K562 (cell line): ENCODE data around the gene FASTK. TPM values are rescaled to one million over a fixed set of nuclear protein-coding genes. Genes with fewer than 3 reads are reported as not detected.

ENCODE experiments used
- BRD9 ChIP-seq: fragments of 450-650 bp; IDR thresholded peaks from 2 replicates; pipeline ENCODE4 v1.6.1; 2018; ENCODE audit warnings: low read depth; ENCODE audit not compliant: partially characterized antibody
- CBX8 ChIP-seq: fragments of 200-600 bp; sonication (generic); IDR thresholded peaks from 2 replicates; pipeline ENCODE4 v1.6.1; 2012; ENCODE audit warnings: borderline replicate concordance, mixed run types, low read depth, mild to moderate bottlenecking, moderate library complexity, mixed read lengths, low read length, control low read depth, inconsistent platforms; ENCODE audit not compliant: poor library complexity, severe bottlenecking; ENCODE audit errors: extremely low read depth
- CREB1 ChIP-seq, 2 experiments: sonication (generic) in 1 of 2; formaldehyde crosslinking in 1 of 2; IDR thresholded peaks; 2 replicates each; pipeline versions ENCODE4 v1.6.1 to v1.8.0; 2012 to 2022; ENCODE audit warnings: inconsistent platforms in 1 of 2, mild to moderate bottlenecking in 1 of 2, missing genetic modification reagents in 1 of 2, moderate library complexity in 1 of 2
- NCOA4 ChIP-seq: fragments of 450-650 bp; IDR thresholded peaks from 2 replicates; pipeline ENCODE4 v1.6.1; 2018; ENCODE audit warnings: mild to moderate bottlenecking; ENCODE audit not compliant: partially characterized antibody
- RAD51 ChIP-seq: fragments of 450-650 bp; IDR thresholded peaks from 2 replicates; pipeline ENCODE4 v1.7.1; 2016; ENCODE audit warnings: low read depth, mild to moderate bottlenecking, borderline replicate concordance
- ZBTB40 ChIP-seq, 2 experiments: fragments of 450-650 bp in 1 of 2; sonication (generic) in 1 of 2; formaldehyde crosslinking in 1 of 2; IDR thresholded peaks; 2 replicates each; pipeline versions ENCODE4 v1.7.1 to v1.9.0; 2016 to 2022; ENCODE audit warnings: inconsistent platforms in 1 of 2, mild to moderate bottlenecking in 1 of 2, missing genetic modification reagents in 1 of 2
- ZNF253 ChIP-seq: fragments of 250-450 bp; sonication (Bioruptor Pico); conservative IDR thresholded peaks from 2 replicates; pipeline ENCODE4 v1.6.1; 2021; ENCODE audit warnings: mild to moderate bottlenecking
- ZNF282 ChIP-seq: sonication (generic); formaldehyde crosslinking; IDR thresholded peaks from 2 replicates; pipeline ENCODE4 v1.8.1; 2023; ENCODE audit warnings: missing genetic modification reagents
- ZNF655 ChIP-seq: fragments of 250-450 bp; sonication (Bioruptor Pico); IDR thresholded peaks from 2 replicates; pipeline ENCODE4 v1.5.0; 2021
- polyA plus RNA-seq, 8 experiments: library from polyadenylated mRNA; depleted of rRNA in 4 of 8; stranded (reverse) in 5 of 8; unstranded in 3 of 8; fragments of >200 nt; fragmentation: Nextera tagmentation in 2 of 8; fragmentation: Illumina TruSeq in 1 of 8; extraction: Ambion mirVana in 2 of 8; extraction: Trizol in 1 of 8; gene quantifications; 2 replicates each; pipeline versions ENCODE4 v1.2.1 to v1.2.3, GENCODE V29; 2011 to 2014; ENCODE audit warnings: inconsistent platforms in 1 of 8, missing spikeins in 1 of 8
- total RNA-seq, 7 experiments: library from RNA; depleted of rRNA in 6 of 7; stranded (reverse); fragments of >200 nt in 6 of 7; fragmentation: Illumina TruSeq in 2 of 7; extraction: Trizol in 2 of 7; gene quantifications; 2 replicates each; pipeline versions ENCODE4 v1.2.1 to v1.2.3, GENCODE V29; 2011 to 2021; ENCODE audit warnings: low replicate concordance in 1 of 7
- TF ChIP-seq, protein P1 (sequence below): IDR thresholded peaks from 2 replicates; pipeline ENCODE4 v1.6.1; 2014; ENCODE audit warnings: antibody characterized with exemption
- TF ChIP-seq, protein P2 (sequence below): fragments of 250-450 bp; sonication (Bioruptor Pico); IDR thresholded peaks from 2 replicates; pipeline ENCODE4 v1.5.0; 2021
- TF ChIP-seq, protein P3 (sequence below): IDR thresholded peaks from 2 replicates; pipeline ENCODE4 v1.6.1; 2016; ENCODE audit warnings: missing genetic modification characterization, missing compliant biosample characterization

FASTK gene
- total and polyA plus RNA-seq, 9 of the 15 experiments (the other 6 are each of a cell fraction or from before 2014, with no cell fraction given), result 0.51 to 150 (median 48.2) TPM

- TF ChIP-seq, protein P1, sequence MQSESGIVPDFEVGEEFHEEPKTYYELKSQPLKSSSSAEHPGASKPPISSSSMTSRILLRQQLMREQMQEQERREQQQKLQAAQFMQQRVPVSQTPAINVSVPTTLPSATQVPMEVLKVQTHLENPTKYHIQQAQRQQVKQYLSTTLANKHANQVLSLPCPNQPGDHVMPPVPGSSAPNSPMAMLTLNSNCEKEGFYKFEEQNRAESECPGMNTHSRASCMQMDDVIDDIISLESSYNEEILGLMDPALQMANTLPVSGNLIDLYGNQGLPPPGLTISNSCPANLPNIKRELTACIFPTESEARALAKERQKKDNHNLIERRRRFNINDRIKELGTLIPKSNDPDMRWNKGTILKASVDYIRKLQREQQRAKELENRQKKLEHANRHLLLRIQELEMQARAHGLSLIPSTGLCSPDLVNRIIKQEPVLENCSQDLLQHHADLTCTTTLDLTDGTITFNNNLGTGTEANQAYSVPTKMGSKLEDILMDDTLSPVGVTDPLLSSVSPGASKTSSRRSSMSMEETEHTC, result no peak
- TF ChIP-seq, protein P2, sequence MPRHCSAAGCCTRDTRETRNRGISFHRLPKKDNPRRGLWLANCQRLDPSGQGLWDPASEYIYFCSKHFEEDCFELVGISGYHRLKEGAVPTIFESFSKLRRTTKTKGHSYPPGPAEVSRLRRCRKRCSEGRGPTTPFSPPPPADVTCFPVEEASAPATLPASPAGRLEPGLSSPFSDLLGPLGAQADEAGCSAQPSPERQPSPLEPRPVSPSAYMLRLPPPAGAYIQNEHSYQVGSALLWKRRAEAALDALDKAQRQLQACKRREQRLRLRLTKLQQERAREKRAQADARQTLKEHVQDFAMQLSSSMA (CRISPR knock-in tag), result peak; percentile 82
- TF ChIP-seq ZNF655 (CRISPR knock-in tag) (no peak), ZNF253 (CRISPR knock-in tag) (no peak), BRD9 (no peak), RAD51 (no peak), ZBTB40 (IDR thresholded peaks at IDR 0.05) (no peak), ZBTB40 (CRISPR knock-in tag; IDR thresholded peaks at IDR 0.05) (no peak), CREB1 (IDR thresholded peaks at IDR 0.05) (peak; percentile 50), CREB1 (CRISPR knock-in tag; IDR thresholded peaks at IDR 0.05) (peak; percentile 65; the same call in 1 of the 2 replicates), CBX8 (no peak), ZNF282 (CRISPR knock-in tag) (no peak), NCOA4 (no peak)
- TF ChIP-seq, protein P3, sequence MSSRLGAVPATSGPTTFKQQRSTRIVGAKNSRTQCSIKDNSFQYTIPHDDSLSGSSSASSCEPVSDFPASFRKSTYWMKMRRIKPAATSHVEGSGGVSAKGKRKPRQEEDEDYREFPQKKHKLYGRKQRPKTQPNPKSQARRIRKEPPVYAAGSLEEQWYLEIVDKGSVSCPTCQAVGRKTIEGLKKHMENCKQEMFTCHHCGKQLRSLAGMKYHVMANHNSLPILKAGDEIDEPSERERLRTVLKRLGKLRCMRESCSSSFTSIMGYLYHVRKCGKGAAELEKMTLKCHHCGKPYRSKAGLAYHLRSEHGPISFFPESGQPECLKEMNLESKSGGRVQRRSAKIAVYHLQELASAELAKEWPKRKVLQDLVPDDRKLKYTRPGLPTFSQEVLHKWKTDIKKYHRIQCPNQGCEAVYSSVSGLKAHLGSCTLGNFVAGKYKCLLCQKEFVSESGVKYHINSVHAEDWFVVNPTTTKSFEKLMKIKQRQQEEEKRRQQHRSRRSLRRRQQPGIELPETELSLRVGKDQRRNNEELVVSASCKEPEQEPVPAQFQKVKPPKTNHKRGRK (tag), result no peak
Measured at GRCh38 chr7:151080522-151081169, at the start of gene FASTK (continued).
